Fibroblast of lung (primary cell): ENCODE data around the gene SIDT2. TPM values are rescaled to one million over a fixed set of nuclear protein-coding genes. Genes with fewer than 3 reads are reported as not detected.
A peak's percentile ranks its signal among the peaks of the same experiment; 100 is the strongest.

Experiments
- DNase-seq, 2 donors: peaks; one replicate each; pipeline versions ENCODE4 v3.0.0 to v3.0.0-alpha.2; 2010; ENCODE audit warnings: low read depth in 2 of 2
- H2AFZ ChIP-seq: 2 replicates; pipeline ENCODE4 v1.5.1; 2012; ENCODE audit warnings: low read length, control low read depth, inconsistent platforms
- H3K27ac ChIP-seq: 2 replicates; pipeline ENCODE4 v1.5.1; 2011; ENCODE audit warnings: low read length, control low read depth; ENCODE audit not compliant: insufficient read depth
- H3K27me3 ChIP-seq: 2 replicates; pipeline ENCODE4 v1.5.1; 2011; ENCODE audit warnings: mild to moderate bottlenecking, low read length; ENCODE audit not compliant: control insufficient read depth, insufficient read depth
- H3K36me3 ChIP-seq: 2 replicates; pipeline ENCODE4 v1.5.1; 2011; ENCODE audit warnings: low read length; ENCODE audit not compliant: control insufficient read depth, insufficient read depth
- H3K4me1 ChIP-seq: 2 replicates; pipeline ENCODE4 v1.5.1; 2011; ENCODE audit warnings: low read length; ENCODE audit not compliant: control insufficient read depth, insufficient read depth; ENCODE audit errors: extremely low read depth
- H3K4me2 ChIP-seq: 2 replicates; pipeline ENCODE4 v1.5.1; 2011; ENCODE audit warnings: low read length, control low read depth; ENCODE audit not compliant: insufficient read depth; ENCODE audit errors: extremely low read depth
- H3K4me3 ChIP-seq, 4 experiments: fragments of 200-600 bp in 1 of 4; sonication (generic) in 1 of 4; replicated peaks in 1 of 4; 2 replicates each; pipeline ENCODE4 v1.5.1; 2011 to 2016; ENCODE audit warnings: low read length in 4 of 4, low read depth in 3 of 4, mild to moderate bottlenecking in 3 of 4, control low read depth in 2 of 4, inconsistent platforms in 1 of 4, mixed read lengths in 1 of 4; ENCODE audit not compliant: insufficient read depth in 1 of 4; ENCODE audit errors: control extremely low read depth in 1 of 4
- H3K79me2 ChIP-seq: 2 replicates; pipeline ENCODE4 v1.5.1; 2012; ENCODE audit warnings: mild to moderate bottlenecking, low read length, inconsistent platforms; ENCODE audit not compliant: control insufficient read depth, insufficient read depth
- H3K9ac ChIP-seq: 2 replicates; pipeline ENCODE4 v1.5.1; 2011; ENCODE audit warnings: mild to moderate bottlenecking, low read length, control low read depth; ENCODE audit not compliant: insufficient read depth
- H3K9me3 ChIP-seq: 2 replicates; pipeline ENCODE4 v1.5.1; 2012; ENCODE audit warnings: low read depth, low read length; ENCODE audit not compliant: control insufficient read depth, insufficient read depth
- H4K20me1 ChIP-seq: 2 replicates; pipeline ENCODE4 v1.5.1; 2011; ENCODE audit warnings: low read length; ENCODE audit not compliant: control insufficient read depth, insufficient read depth; ENCODE audit errors: extremely low read depth
- CTCF ChIP-seq, 2 donors: IDR thresholded peaks in 1 of 2; conservative IDR thresholded peaks in 1 of 2; 1 replicate in 1 of 2; 2 replicates in 1 of 2; pipeline ENCODE4 v1.5.1; 2011 to 2012; ENCODE audit warnings: low read length in 2 of 2, control low read depth in 1 of 2, inconsistent platforms in 1 of 2, low read depth in 1 of 2, mild to moderate bottlenecking in 1 of 2
- EZH2 ChIP-seq: IDR thresholded peaks from 2 replicates; pipeline ENCODE4 v1.5.1; 2012; ENCODE audit warnings: low read length, control low read depth, mild to moderate bottlenecking; ENCODE audit errors: missing control alignments
- polyA plus RNA-seq, 2 donors: library from polyadenylated mRNA; depleted of rRNA in 1 of 2; stranded (reverse) in 1 of 2; unstranded in 1 of 2; fragments of >200 nt; gene quantifications; 2 replicates each; pipeline ENCODE4 v1.2.1, GENCODE V29; 2011 to 2012; ENCODE audit warnings: missing spikeins in 1 of 2
- total RNA-seq: library from RNA; depleted of rRNA; stranded (reverse); fragments of >200 nt; gene quantifications from 2 replicates; pipeline ENCODE4 v1.2.1, GENCODE V29; 2014

The SIDT2 gene
- total and polyA plus RNA-seq, 2 donors (not counting 1 experiment from before 2014, with no cell fraction given) = 23.5 to 27.2 TPM

- H3K4me3 ChIP-seq = peak overlapping the region; percentile 47 to 76 (median 58)
- H3K36me3 ChIP-seq = peaks cover 20% of the 10 kb centered on the region
- H3K9ac ChIP-seq = peak overlapping the region; percentile 79
- DNase-seq = no peak
- peaks cover 48% of the 10 kb centered on the region for H3K79me2 ChIP-seq
- H4K20me1 ChIP-seq = no peaks in the 10 kb centered on the region
- no peak overlapping the region for H2AFZ ChIP-seq
- no peak for TF ChIP-seq CTCF (conservative IDR thresholded peaks at IDR 0.05 in 1 of 2, IDR thresholded peaks at IDR 0.05 in 1 of 2; ENCODE audit: low read depth in 1 of 2, low read length in 2 of 2)
- no peak for TF ChIP-seq EZH2
- peak overlapping the region; percentile 86 for H3K4me2 ChIP-seq
- peak overlapping the region; percentile 85 for H3K27ac ChIP-seq
- no peaks in the 10 kb centered on the region for H3K27me3 ChIP-seq
- peaks cover 41% of the 10 kb centered on the region for H3K4me1 ChIP-seq
- H3K9me3 ChIP-seq = no peaks in the 10 kb centered on the region
These were observed 22.5 kb downstream of the SIDT2 start for GRCh38 chr11:117200813-117201657.

GRCh38 chr11:117201658-117202305, 23.2 kb downstream of the SIDT2 start:
- DNase-seq = no peak
- no peaks in the 10 kb centered on the region for H4K20me1 ChIP-seq
- peak overlapping the region in 3 of 4 experiments; percentile 49 to 76 (median 68) for H3K4me3 ChIP-seq
- H2AFZ ChIP-seq = no peak overlapping the region
- H3K9me3 ChIP-seq = no peaks in the 10 kb centered on the region
- no peaks in the 10 kb centered on the region for H3K27me3 ChIP-seq
- peaks cover 48% of the 10 kb centered on the region for H3K79me2 ChIP-seq
- peak overlapping the region; percentile 85 for H3K27ac ChIP-seq
- peaks cover 20% of the 10 kb centered on the region for H3K36me3 ChIP-seq
- TF ChIP-seq EZH2 = no peak
- TF ChIP-seq CTCF (conservative IDR thresholded peaks at IDR 0.05 in 1 of 2, IDR thresholded peaks at IDR 0.05 in 1 of 2; ENCODE audit: low read depth in 1 of 2, low read length in 2 of 2) = no peak
- peaks cover 41% of the 10 kb centered on the region for H3K4me1 ChIP-seq
- H3K9ac ChIP-seq = peak overlapping the region; percentile 79
- H3K4me2 ChIP-seq = peak overlapping the region; percentile 86

GRCh38 chr11:117202386-117203068, 24.0 kb downstream of the SIDT2 start:
- peaks cover 41% of the 10 kb centered on the region for H3K4me1 ChIP-seq
- H3K9me3 ChIP-seq = no peaks in the 10 kb centered on the region
- H3K27me3 ChIP-seq = no peaks in the 10 kb centered on the region
- H3K27ac ChIP-seq = peak overlapping the region; percentile 85
- peaks cover 48% of the 10 kb centered on the region for H3K79me2 ChIP-seq
- H3K4me2 ChIP-seq = peak overlapping the region; percentile 86
- peak overlapping the region; percentile 79 for H3K9ac ChIP-seq
- no peak for TF ChIP-seq CTCF (conservative IDR thresholded peaks at IDR 0.05 in 1 of 2, IDR thresholded peaks at IDR 0.05 in 1 of 2; ENCODE audit: low read depth in 1 of 2, low read length in 2 of 2)
- TF ChIP-seq EZH2 = no peak
- no peaks in the 10 kb centered on the region for H4K20me1 ChIP-seq
- no peak overlapping the region for H2AFZ ChIP-seq
- peak in 1 of 2 donors; percentile 43 for DNase-seq
- peaks cover 20% of the 10 kb centered on the region for H3K36me3 ChIP-seq
- peak overlapping the region in 3 of 4 experiments; percentile 49 to 76 (median 68) for H3K4me3 ChIP-seq
